Right lobe of liver (tissue), 6 donors: ENCODE results near the gene GMPPB. TPM values are rescaled to one million over a fixed set of nuclear protein-coding genes. Genes with fewer than 3 reads are reported as not detected.

ENCODE experiments used
- ATAC-seq, 4 donors: fragments of 200-7000 bp; cut with Tn5 transposase; one replicate each; pipeline ENCODE4 v1.9.1; 2020; ENCODE audit warnings: mild to moderate bottlenecking in 4 of 4, moderate library complexity in 4 of 4
- DNase-seq, 3 donors: peaks; one replicate each; pipeline ENCODE4 v3.0.0-alpha.2; 2020
- H3K27ac ChIP-seq, 3 donors: fragments of 200-600 bp; one replicate each; pipeline ENCODE4 v1.8.0; 2022
- H3K27me3 ChIP-seq, 2 donors: fragments of 200-600 bp; one replicate each; pipeline ENCODE4 v1.8.0; 2022
- H3K36me3 ChIP-seq, 4 donors: fragments of 200-600 bp; sonication (generic) in 1 of 4; one replicate each; pipeline versions ENCODE4 v1.5.1 to v1.8.0; 2017 to 2022; ENCODE audit warnings: control low read depth in 1 of 4
- H3K4me1 ChIP-seq, 4 donors: fragments of 200-600 bp; sonication (generic) in 1 of 4; one replicate each; pipeline versions ENCODE4 v1.5.1 to v1.8.0; 2017 to 2022; ENCODE audit warnings: control low read depth in 1 of 4
- H3K4me3 ChIP-seq, 3 donors: fragments of 200-600 bp; one replicate each; pipeline ENCODE4 v1.8.0; 2022
- H3K9me3 ChIP-seq, 4 donors: fragments of 200-600 bp; sonication (generic) in 1 of 4; one replicate each; pipeline versions ENCODE4 v1.5.1 to v1.8.0; 2017 to 2022; ENCODE audit warnings: control low read depth in 1 of 4
- CTCF ChIP-seq, 4 donors: fragments of 200-600 bp in 3 of 4; fragments of 450-650 bp in 1 of 4; IDR thresholded peaks; one replicate each; pipeline versions ENCODE4 v1.5.1 to v1.8.0; 2016 to 2022; ENCODE audit warnings: antibody characterized with exemption in 4 of 4, mild to moderate bottlenecking in 2 of 4
- POLR2A ChIP-seq: fragments of 450-650 bp; IDR thresholded peaks from one replicate; pipeline ENCODE4 v1.6.1; 2017; ENCODE audit warnings: antibody characterized with exemption, mild to moderate bottlenecking
- WGBS: methylation state at CpG from one replicate; pipeline ENCODE4 v1.1.6; 2018; ENCODE audit warnings: low coverage, low lambda C conversion rate; ENCODE audit not compliant: insufficient coverage; ENCODE audit errors: missing lambda C conversion rate; 5-methylcytosine and 5-hydroxymethylcytosine counted together
- intact Hi-C, 2 donors: fragments of 100-400 bp; cut with DNase I; formaldehyde crosslinking; loops; one replicate each; pipeline versions ENCODE4 v1.11.2 to v1.14.1; 2022
- total RNA-seq, 6 experiments: library from RNA; depleted of rRNA in 2 of 6; stranded (reverse); fragments of >200 nt in 2 of 6; fragmentation: NEBNext Ultra II Directional in 3 of 6; extraction: Animal tissue kit (Norgen Biotek cat#: 25700) in 3 of 6; gene quantifications; one replicate each; pipeline versions ENCODE4 v1.1.0 to v1.2.4, GENCODE V29; 2016 to 2023
- donor health status: DM: no; HTN: yes; CAD: no.
- donor health status: DM: no; HTN: no; CAD: no.
- donor health status: DM: no; HTN: no; CAD: no.
- donor health status: DM: no; HTN: yes; CAD: no.
- donor health status: DM: no; HTN: yes; CAD: no.

GMPPB gene
- total RNA-seq, 6 experiments from 2014 or later, result 12.2 to 34.2 (median 25.6) TPM

- H3K27ac ChIP-seq, result no peak overlapping the region
- DNase-seq, result no peak
- peak in 2 of 4 donors; percentile 2 to 7 for ATAC-seq
- intact Hi-C loops, result no loop called here
- no peak overlapping the region for H3K4me3 ChIP-seq
- H3K9me3 ChIP-seq, result no peaks in the 10 kb centered on the region
- no peaks in the 10 kb centered on the region for H3K27me3 ChIP-seq
- peaks cover 0 to 79% (median 34%) of the 10 kb centered on the region in 4 donors for H3K36me3 ChIP-seq
- TF ChIP-seq CTCF (IDR thresholded peaks at IDR 0.05) (no peak), POLR2A (no peak)
- no peaks in the 10 kb centered on the region for H3K4me1 ChIP-seq
- no CpG with 5 or more reads among the region's 7 CpGs for WGBS
Measured at GRCh38 chr3:49680493-49681231, 43.1 kb downstream of the GMPPB start.

- ATAC-seq (no peak), DNase-seq (no peak)
- Histone ChIP-seq H3K9me3 (no peaks in the 10 kb centered on the region), H3K36me3 (peaks cover 0 to 45% (median 20%) of the 10 kb centered on the region in 4 donors), H3K27ac (no peak overlapping the region), H3K4me1 (peaks cover 0 to 31% (median 8%) of the 10 kb centered on the region in 4 donors), H3K27me3 (no peaks in the 10 kb centered on the region), H3K4me3 (no peak overlapping the region)
- 100% methylated on average over 1 of the region's 11 CpGs for WGBS
- intact Hi-C loops, result no loop called here
- TF ChIP-seq POLR2A, result no peak
- TF ChIP-seq CTCF (IDR thresholded peaks at IDR 0.05), result no peak
Measured at GRCh38 chr3:49675912-49676311, 47.8 kb downstream of the GMPPB start.

GRCh38 chr3:49674497-49674983 is 49.2 kb downstream of the GMPPB start:
- TF ChIP-seq POLR2A, result no peak
- TF ChIP-seq CTCF (IDR thresholded peaks at IDR 0.05), result no peak
- Histone ChIP-seq H3K4me3 (peak overlapping the region; percentile 75 to 86 (median 84)), H3K27me3 (no peaks in the 10 kb centered on the region), H3K9me3 (no peaks in the 10 kb centered on the region), H3K4me1 (peaks cover 0 to 45% (median 15%) of the 10 kb centered on the region in 4 donors), H3K27ac (peak overlapping the region; percentile 16 to 90 (median 86)), H3K36me3 (peaks cover 0 to 33% (median 14%) of the 10 kb centered on the region in 4 donors)
- intact Hi-C loops, result loop anchor here in 1 of 2 donors (5.0 kb wide), 1 partner anchor 132 kb away; no protein-coding TSS in a partner anchor
- ATAC-seq (peak in 3 of 4 donors; percentile 0 to 1 (median 0)), DNase-seq (peak in 1 of 3 donors; percentile 64)
- under 1% methylated on average over 26 of the region's 34 CpGs for WGBS

- TF ChIP-seq CTCF (IDR thresholded peaks at IDR 0.05), result no peak
- TF ChIP-seq POLR2A, result peak; percentile 77
- intact Hi-C loops, result loop anchor here in 1 of 2 donors (5.0 kb wide), 1 partner anchor 132 kb away; no protein-coding TSS in a partner anchor
- no peaks in the 10 kb centered on the region for H3K9me3 ChIP-seq
- peaks cover 2 to 51% (median 18%) of the 10 kb centered on the region in 4 donors for H3K4me1 ChIP-seq
- peak within 1 kb of the TSS; percentile 75 to 86 (median 84) for H3K4me3 ChIP-seq
- 0% methylated on average over 25 of the region's 71 CpGs for WGBS
- H3K27me3 ChIP-seq, result no peaks in the 10 kb centered on the region
- H3K27ac ChIP-seq, result peak within 1 kb of the TSS; percentile 77 to 90 (median 86)
- H3K36me3 ChIP-seq, result peaks cover 0 to 27% (median 11%) of the 10 kb centered on the region in 4 donors
- ATAC-seq, result peak; percentile 79 to 87 (median 82)
- DNase-seq, result peak; percentile 98 to 99 (median 99)
Measured at GRCh38 chr3:49673715-49674496, 49.8 kb downstream of the GMPPB start, which contains the start of gene APEH. APEH (plus strand) TSS chr3:49674351; CDS start chr3:49674402, 51 bp downstream.
